GM21717 (cell line): ENCODE measurements around the gene LHPP.

ENCODE experiments used
- ATAC-seq: cut with Tn5 transposase; IDR thresholded peaks from one replicate; pipeline ENCODE4 v1.9.1; 2021; ENCODE audit warnings: mild to moderate bottlenecking, moderate library complexity; ENCODE audit not compliant: unreplicated experiment

The LHPP gene

GRCh38 chr10:124517931-124518330 is 56.3 kb downstream of the LHPP start:
- ATAC-seq: no peak

GRCh38 chr10:124518366-124518765 is 56.7 kb downstream of the LHPP start:
- no peak for ATAC-seq

GRCh38 chr10:124520558-124521428 is 59.2 kb downstream of the LHPP start:
- ATAC-seq: no peak

GRCh38 chr10:124521429-124521871 is 59.8 kb downstream of the LHPP start:
- ATAC-seq: no peak

GRCh38 chr10:124522131-124522932 is 60.7 kb downstream of the LHPP start:
- no peak for ATAC-seq

- no peak for ATAC-seq
These were observed 61.6 kb downstream of the LHPP start for GRCh38 chr10:124522933-124523871.

GRCh38 chr10:124523901-124524300 is 62.3 kb downstream of the LHPP start:
- ATAC-seq: no peak

- no peak for ATAC-seq
These were observed 63.5 kb downstream of the LHPP start for GRCh38 chr10:124524991-124525653.

GRCh38 chr10:124525751-124526600 is 64.4 kb downstream of the LHPP start:
- no peak for ATAC-seq

- ATAC-seq: no peak
These were observed 65.1 kb downstream of the LHPP start for GRCh38 chr10:124526621-124527267.

- ATAC-seq: no peak
These were observed 66.3 kb downstream of the LHPP start for GRCh38 chr10:124527874-124528395.

- ATAC-seq: peak; percentile 19
These were observed 68.1 kb downstream of the LHPP start for GRCh38 chr10:124529661-124530214.

- peak; percentile 91 for ATAC-seq
These were observed 68.6 kb downstream of the LHPP start for GRCh38 chr10:124530215-124530665.

GRCh38 chr10:124530816-124531215 is 69.2 kb downstream of the LHPP start:
- no peak for ATAC-seq

- ATAC-seq: no peak
These were observed 70.6 kb downstream of the LHPP start for GRCh38 chr10:124532106-124532641.

- no peak for ATAC-seq
These were observed 71.2 kb downstream of the LHPP start for GRCh38 chr10:124532788-124533187.

- no peak for ATAC-seq
These were observed 71.6 kb downstream of the LHPP start for GRCh38 chr10:124533266-124533665.

- ATAC-seq: no peak
These were observed 72.7 kb downstream of the LHPP start for GRCh38 chr10:124534231-124534798.
